ENCODE measurements around the gene BTBD9.

GRCh38 chr6:38174806-38175495, 464.8 kb downstream of the BTBD9 start:
- TF ChIP-seq CTCF (IDR thresholded peaks at IDR 0.05; ENCODE audit: poor library complexity) (no peak), EZH2 (IDR thresholded peaks at IDR 0.05; ENCODE audit: borderline replicate concordance) (no peak), EZH2phosphoT487 (IDR thresholded peaks at IDR 0.05; ENCODE audit: low read depth, severe bottlenecking, unreplicated experiment) (no peak)

Measured in hepatocyte (in vitro differentiated cells).